Body of pancreas (tissue), 4 donors: Measurements from ENCODE around the gene RPS6KB2.

Experiments used
- POLR2A ChIP-seq, 3 donors: fragments of 450-650 bp; IDR thresholded peaks; one replicate each; pipeline ENCODE4 v1.6.1; 2016; ENCODE audit warnings: antibody characterized with exemption in 3 of 3, mild to moderate bottlenecking in 2 of 3
- TF ChIP-seq, protein P1 (sequence below), 7 experiments: fragments of 450-650 bp in 4 of 7; fragments of 200-600 bp in 3 of 7; sonication (generic) in 3 of 7; IDR thresholded peaks; one replicate each; pipeline ENCODE4 v1.5.1; 2016 to 2019; ENCODE audit warnings: antibody characterized with exemption in 7 of 7

DNA sequence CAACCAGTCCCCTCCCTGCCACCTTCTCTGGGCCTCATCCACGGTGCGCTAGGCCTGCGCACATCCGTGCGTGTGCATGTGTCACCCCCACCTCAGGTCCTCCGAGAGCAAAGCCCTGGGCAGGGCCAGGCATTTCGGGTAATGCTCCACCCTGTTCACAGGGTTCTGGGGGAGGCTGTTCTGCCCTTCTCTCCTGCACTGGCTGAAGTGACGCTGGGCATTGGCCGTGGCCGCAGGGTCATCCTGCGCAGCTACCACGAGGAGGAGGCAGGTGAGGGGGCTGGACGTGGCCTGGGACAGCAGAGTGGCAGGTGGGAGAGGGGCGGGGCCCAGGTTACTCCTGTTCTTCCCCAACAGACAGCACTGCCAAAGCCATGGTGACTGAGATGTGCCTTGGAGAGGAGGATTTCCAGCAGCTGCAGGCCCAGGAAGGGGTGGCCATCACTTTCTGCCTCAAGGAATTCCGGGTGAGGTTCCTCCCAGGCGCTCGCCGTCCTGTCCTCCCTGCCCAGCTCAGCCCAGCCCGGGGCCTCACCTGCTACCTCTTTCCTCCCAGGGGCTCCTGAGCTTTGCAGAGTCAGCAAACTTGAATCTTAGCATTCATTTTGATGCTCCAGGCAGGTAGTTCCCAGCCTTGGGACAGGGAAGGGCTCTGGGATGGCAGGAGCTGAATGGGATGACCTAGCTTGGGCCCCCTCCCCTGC is 32.6 kb upstream of the RPS6KB2 start:
- TF ChIP-seq, protein P1, sequence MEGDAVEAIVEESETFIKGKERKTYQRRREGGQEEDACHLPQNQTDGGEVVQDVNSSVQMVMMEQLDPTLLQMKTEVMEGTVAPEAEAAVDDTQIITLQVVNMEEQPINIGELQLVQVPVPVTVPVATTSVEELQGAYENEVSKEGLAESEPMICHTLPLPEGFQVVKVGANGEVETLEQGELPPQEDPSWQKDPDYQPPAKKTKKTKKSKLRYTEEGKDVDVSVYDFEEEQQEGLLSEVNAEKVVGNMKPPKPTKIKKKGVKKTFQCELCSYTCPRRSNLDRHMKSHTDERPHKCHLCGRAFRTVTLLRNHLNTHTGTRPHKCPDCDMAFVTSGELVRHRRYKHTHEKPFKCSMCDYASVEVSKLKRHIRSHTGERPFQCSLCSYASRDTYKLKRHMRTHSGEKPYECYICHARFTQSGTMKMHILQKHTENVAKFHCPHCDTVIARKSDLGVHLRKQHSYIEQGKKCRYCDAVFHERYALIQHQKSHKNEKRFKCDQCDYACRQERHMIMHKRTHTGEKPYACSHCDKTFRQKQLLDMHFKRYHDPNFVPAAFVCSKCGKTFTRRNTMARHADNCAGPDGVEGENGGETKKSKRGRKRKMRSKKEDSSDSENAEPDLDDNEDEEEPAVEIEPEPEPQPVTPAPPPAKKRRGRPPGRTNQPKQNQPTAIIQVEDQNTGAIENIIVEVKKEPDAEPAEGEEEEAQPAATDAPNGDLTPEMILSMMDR (IDR thresholded peaks at IDR 0.05): no peak
- no peak for TF ChIP-seq POLR2A (IDR thresholded peaks at IDR 0.05)
